ENCODE data around the gene RBM19. TPM values are rescaled to one million over a fixed set of nuclear protein-coding genes. Genes with fewer than 3 reads are reported as not detected.

RBM19 gene
- total and polyA plus RNA-seq, 2 of the 4 experiments (the other 2 are of a cell fraction) = 18.7 to 19.2 TPM

DNA sequence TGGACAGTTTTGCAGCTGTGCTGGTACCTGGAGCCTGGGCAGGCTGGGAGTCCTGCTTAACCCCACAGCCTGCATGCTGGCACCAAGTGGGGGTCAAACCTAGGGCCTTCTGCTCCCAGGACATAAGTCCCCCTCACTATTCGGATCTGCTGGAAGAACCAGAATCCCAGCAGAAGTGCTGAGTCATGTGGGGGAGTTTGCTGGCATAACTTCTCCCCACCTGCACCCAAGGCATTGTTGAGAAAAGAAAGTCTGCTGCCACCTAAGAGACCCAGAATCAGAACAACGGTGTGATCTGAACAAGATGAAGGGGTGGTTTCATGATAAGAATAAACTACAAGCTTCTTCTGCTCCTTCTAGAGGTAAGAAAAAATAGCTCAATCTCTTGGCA, 102.7 kb downstream of the RBM19 start:
- dilution Hi-C loops (cut with HindIII; ENCODE audit: low sequenced_read_pairs, unreplicated experiment) (no loop called here), in situ Hi-C loops (cut with MboI; ENCODE audit: low sequenced_read_pairs) (no loop called here), intact Hi-C loops (cut with micrococcal nuclease) (no loop called here)
- Histone ChIP-seq H3K4ac (ENCODE audit: low read depth, low read length) (peak overlapping the region; percentile 81), H3K27ac (ENCODE audit: insufficient read depth, low read length) (peak overlapping the region; percentile 18; the same call in 1 of the 2 replicates), H2BK5ac (ENCODE audit: low read depth, low read length, poor library complexity, severe bottlenecking) (peak overlapping the region; percentile 65), H2AK9ac (replicated peaks; ENCODE audit: low read depth, low read length, poor library complexity) (peak overlapping the region; percentile 52), H3K79me1 (ENCODE audit: low read depth in 1 of 2, low read length in 2 of 2) (peaks cover 0 to 9% of the 10 kb centered on the region in 2 experiments; a peak in 1 of 4 replicates), H3K18ac (ENCODE audit: low read depth, low read length) (peak overlapping the region; percentile 30; the same call in 1 of the 2 replicates), H4K91ac (ENCODE audit: insufficient read depth, low read depth, low read length) (peak overlapping the region; percentile 66), H3K9me3 (ENCODE audit: control insufficient read depth, insufficient read depth, low read length) (no peaks in the 10 kb centered on the region), H3K23ac (ENCODE audit: low read depth, low read length) (no peak overlapping the region), H4K8ac (ENCODE audit: low read depth in 2 of 2, low read length in 2 of 2) (peak overlapping the region in 1 of 2 experiments; percentile 51; a peak in 1 of 4 replicates), H3K14ac (replicated peaks; ENCODE audit: low read depth, low read length) (peak overlapping the region; percentile 83; the same call in 1 of the 2 replicates), H4K20me1 (ENCODE audit: insufficient read depth, low read length) (no peaks in the 10 kb centered on the region), H3K4me3 (ENCODE audit: insufficient read depth, low read depth, low read length) (no peak overlapping the region), H2AFZ (replicated peaks; ENCODE audit: low read length, poor library complexity) (peak overlapping the region; percentile 79), H2BK120ac (ENCODE audit: low read depth, low read length) (peak overlapping the region; percentile 85), H3K36me3 (ENCODE audit: control insufficient read depth, insufficient read depth, low read length) (no peaks in the 10 kb centered on the region), H3K27me3 (ENCODE audit: control insufficient read depth, insufficient read depth, low read length) (no peaks in the 10 kb centered on the region), H2BK20ac (ENCODE audit: low read depth, low read length) (peak overlapping the region; percentile 61), H3K9ac (ENCODE audit: low read depth, low read length) (no peak overlapping the region), H2BK15ac (ENCODE audit: low read depth, low read length) (no peak overlapping the region), H3K56ac (ENCODE audit: extremely low read depth, insufficient read depth, low read length) (no peak overlapping the region; the same call in 1 of the 2 replicates), H4K5ac (ENCODE audit: low read depth, low read length) (peak overlapping the region; percentile 33; the same call in 1 of the 2 replicates), H3K4me2 (ENCODE audit: low read depth, low read length) (peak overlapping the region; percentile 62), H3K9me1 (ENCODE audit: insufficient read depth, low read length) (peaks cover 30% of the 10 kb centered on the region), H2AK5ac (ENCODE audit: low read depth, low read length) (no peak overlapping the region), H3K4me1 (ENCODE audit: control insufficient read depth, insufficient read depth, low read length) (peaks cover 21% of the 10 kb centered on the region)
- ATAC-seq (ENCODE audit: low read depth) (no peak; the same call in 1 of the 2 replicates), DNase-seq (peak; percentile 59)
- ChIA-PET POLR2A (ENCODE audit: unreplicated experiment) (no interaction called here), CTCF (no interaction called here)
- peak; percentile 73 for TF ChIP-seq MAFK (IDR thresholded peaks at IDR 0.05; ENCODE audit: low read depth, low read length)
- peak; percentile 96 for TF ChIP-seq NFE2L2 (IDR thresholded peaks at IDR 0.05; ENCODE audit: low read depth, low read length)
- no peak for TF ChIP-seq MXI1 (IDR thresholded peaks at IDR 0.05; ENCODE audit: borderline replicate concordance, low read depth, low read length)
- BruUV-seq (replicated peaks) = no TSS peak
- WGBS, 2 experiments (ENCODE audit: extremely low coverage in 2 of 2, insufficient read length in 1 of 2) = no CpG with 5 or more reads among the region's 2 CpGs
